K562 (cell line): ENCODE measurements around the gene GEMIN7.
"Not testable (repeated sequence)": the region's sequence is repeated elsewhere in the genome, so short reads cannot be mapped to it uniquely, and the experiment has no call there.

Source experiments
- ATF3 ChIP-seq, 2 experiments: fragments of 450-650 bp in 1 of 2; sonication (generic) in 1 of 2; formaldehyde crosslinking in 1 of 2; IDR thresholded peaks in 1 of 2; conservative IDR thresholded peaks in 1 of 2; 2 replicates each; pipeline versions ENCODE4 v1.6.1 to v1.8.1; 2016 to 2023; ENCODE audit warnings: mild to moderate bottlenecking in 2 of 2, moderate library complexity in 2 of 2, inconsistent platforms in 1 of 2, missing genetic modification reagents in 1 of 2
- JUND ChIP-seq, 2 experiments: IDR thresholded peaks; 2 replicates in 1 of 2; 3 replicates in 1 of 2; pipeline ENCODE4 v1.6.1; 2011; ENCODE audit warnings: borderline replicate concordance in 2 of 2, low read depth in 2 of 2, low read length in 2 of 2, improper control_type of control experiment in 1 of 2, missing biosample characterization in 1 of 2, missing genetic modification characterization in 1 of 2, missing genetic modification reagents in 1 of 2
- NCOR1 ChIP-seq: fragments of 450-650 bp; IDR thresholded peaks from 2 replicates; pipeline ENCODE4 v1.6.1; 2016; ENCODE audit warnings: mild to moderate bottlenecking, moderate library complexity

- TF ChIP-seq NCOR1; JUND (IDR thresholded peaks at IDR 0.05; ENCODE audit: borderline replicate concordance, low read depth, low read length); JUND (tag; IDR thresholded peaks at IDR 0.05; ENCODE audit: borderline replicate concordance, low read depth, low read length); ATF3 (IDR thresholded peaks at IDR 0.05); ATF3 (CRISPR knock-in tag; conservative IDR thresholded peaks at IDR 0.05): not testable (repeated sequence)
Observed at GRCh38 chr19:45118591-45119355, 39.7 kb downstream of the GEMIN7 start.
